ENCODE data around the gene RPRML.
"Not testable (repeated sequence)": the region's sequence is repeated elsewhere in the genome, so short reads cannot be mapped to it uniquely, and the experiment has no call there.

Gene RPRML

GRCh38 chr17:46975287-46975686 lies 3.8 kb downstream of the RPRML start:
- DNase-seq: no peak

GRCh38 chr17:46974086-46974485 lies 5.0 kb downstream of the RPRML start:
- DNase-seq: no peak

- no peak for DNase-seq
These were observed 6.7 kb downstream of the RPRML start for GRCh38 chr17:46972346-46972745.

- no peak for DNase-seq
These were observed 7.3 kb downstream of the RPRML start for GRCh38 chr17:46971647-46972300.

GRCh38 chr17:46968896-46969295 lies 10.2 kb downstream of the RPRML start:
- DNase-seq: no peak

GRCh38 chr17:46968224-46968834 lies 10.7 kb downstream of the RPRML start:
- no peak for DNase-seq

GRCh38 chr17:46964315-46965265 lies 14.5 kb downstream of the RPRML start:
- DNase-seq: no peak

GRCh38 chr17:46963571-46963970 lies 15.5 kb downstream of the RPRML start:
- no peak for DNase-seq

GRCh38 chr17:46962374-46962790 lies 16.7 kb downstream of the RPRML start:
- no peak for DNase-seq

GRCh38 chr17:46960152-46960551 lies 18.9 kb downstream of the RPRML start:
- no peak for DNase-seq

- no peak for DNase-seq
These were observed 20.9 kb downstream of the RPRML start for GRCh38 chr17:46958041-46958591.

- DNase-seq: not testable (repeated sequence)
These were observed 25.9 kb downstream of the RPRML start for GRCh38 chr17:46953191-46953590.

GRCh38 chr17:46952115-46952514 lies 26.9 kb downstream of the RPRML start:
- no peak for DNase-seq

- no peak for DNase-seq
These were observed 27.3 kb downstream of the RPRML start for GRCh38 chr17:46951706-46952105.

- DNase-seq: no peak
These were observed 27.9 kb downstream of the RPRML start for GRCh38 chr17:46950997-46951621.

- DNase-seq: no peak
These were observed 28.6 kb downstream of the RPRML start for GRCh38 chr17:46950342-46950996.

- DNase-seq: no peak
These were observed 29.5 kb downstream of the RPRML start for GRCh38 chr17:46949291-46950174.

GRCh38 chr17:46948544-46948943 lies 30.5 kb downstream of the RPRML start:
- DNase-seq: no peak

GRCh38 chr17:46947216-46947615 lies 31.8 kb downstream of the RPRML start:
- no peak for DNase-seq

- no peak for DNase-seq
These were observed 34.1 kb downstream of the RPRML start for GRCh38 chr17:46944931-46945330.
